ENCODE results near the gene EPB41.
"Not testable (repeated sequence)": the region's sequence is repeated elsewhere in the genome, so short reads cannot be mapped to it uniquely, and the experiment has no call there.

The EPB41 gene
- total RNA-seq, result 392 to 632 reads per million in 2 donors

DNA sequence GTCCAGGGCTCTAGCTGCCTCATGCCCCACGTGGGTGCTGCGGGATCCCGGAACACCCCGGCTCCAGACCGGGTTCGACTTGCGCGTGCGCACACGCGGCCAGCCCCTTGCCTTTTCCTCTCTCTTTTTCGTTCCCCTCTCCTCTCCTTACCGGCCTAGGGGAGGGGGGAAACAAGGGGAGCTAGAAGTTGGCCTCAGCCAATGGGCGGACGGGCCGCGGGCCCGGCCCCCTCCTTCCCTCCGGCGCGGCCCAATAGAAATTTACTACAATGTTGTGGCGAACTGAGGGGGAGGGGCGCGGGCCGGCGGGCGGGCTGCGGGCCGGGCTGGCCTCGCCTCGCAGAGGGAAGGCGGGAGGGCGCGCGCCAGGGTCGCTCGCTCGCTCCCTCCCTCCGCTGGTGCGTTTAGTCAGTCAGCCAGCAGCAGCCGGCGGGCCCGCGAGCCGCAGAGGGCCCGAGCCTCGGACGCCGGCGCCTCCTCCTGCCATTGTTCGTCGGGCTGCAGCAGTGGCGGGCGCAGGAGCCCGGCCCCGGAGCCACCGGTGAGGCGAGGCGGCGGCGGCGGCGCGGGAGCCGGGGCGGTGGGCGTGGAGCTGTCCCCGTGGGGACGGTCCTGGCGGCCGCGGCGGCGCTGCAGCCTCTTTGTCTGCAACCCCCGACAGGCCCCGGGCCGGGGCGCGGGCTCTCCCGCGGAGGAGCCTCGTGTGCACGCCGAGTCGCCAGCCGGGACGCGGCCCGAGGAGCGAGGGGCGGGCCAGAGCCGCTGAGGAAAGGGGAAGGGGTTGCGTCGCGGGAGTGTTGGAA lies at the start of gene EPB41:
EPB41 (plus strand) TSS at position 342 of the 803 bp plus-strand sequence. CDS start 72,869 bp downstream, outside the sequence.
- DNase-seq, result peak; percentile 87

DNA sequence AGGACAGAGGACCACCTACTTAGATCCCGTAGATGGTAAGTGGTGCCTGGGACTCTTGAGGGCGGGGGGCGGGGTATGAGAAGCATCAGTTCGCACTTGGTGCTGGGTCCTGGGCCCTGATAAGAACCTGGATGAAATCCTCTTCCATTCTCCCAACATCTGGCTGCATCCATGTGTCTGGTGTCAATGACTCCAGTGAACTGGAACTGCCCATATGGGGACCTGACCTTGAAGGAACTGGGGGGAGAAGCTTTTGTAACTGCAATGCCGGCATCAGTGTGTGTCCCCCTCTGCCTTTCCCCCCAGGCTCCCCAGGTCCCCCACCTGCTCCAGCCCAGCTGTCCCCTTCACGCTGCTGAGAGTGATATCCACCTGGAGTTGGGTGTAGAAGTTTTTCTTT lies 49.7 kb upstream of the EPB41 start:
- DNase-seq, result no peak

DNA sequence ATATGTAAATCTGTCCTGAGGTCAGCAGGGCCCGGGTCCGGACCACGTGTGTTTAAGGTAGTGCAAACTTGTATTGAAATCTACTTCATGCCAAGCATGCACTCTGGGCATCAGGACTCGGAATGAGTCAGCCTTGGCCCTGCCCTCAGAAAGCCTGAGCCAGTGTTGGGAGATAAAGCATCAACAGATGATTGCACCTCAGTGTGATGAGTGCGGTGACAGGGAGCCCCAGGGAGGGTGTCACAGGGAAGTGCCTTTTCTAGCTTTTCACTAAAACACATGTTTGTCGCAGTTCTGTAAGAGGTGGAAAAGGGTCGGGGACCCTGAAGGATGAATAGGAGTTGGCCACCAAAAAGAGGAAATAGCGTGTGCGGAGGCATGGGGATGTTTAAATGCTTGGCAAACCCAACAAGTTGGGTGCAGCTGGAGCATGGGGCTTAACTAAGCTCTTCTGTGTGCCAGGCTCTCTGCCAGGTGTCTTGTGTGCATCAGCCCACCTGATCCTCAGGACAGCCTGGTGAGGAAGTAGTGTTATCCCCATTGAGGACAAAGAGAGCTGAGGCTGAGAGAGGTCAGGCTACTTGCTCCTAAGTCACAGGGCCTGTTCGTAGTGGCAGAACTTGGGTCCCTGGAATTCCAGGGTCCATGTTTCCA lies 48.2 kb upstream of the EPB41 start:
- no peak for DNase-seq

- no peak for DNase-seq
Observed at GRCh38 chr1:28867850-28868249, 46.5 kb upstream of the EPB41 start.

DNA sequence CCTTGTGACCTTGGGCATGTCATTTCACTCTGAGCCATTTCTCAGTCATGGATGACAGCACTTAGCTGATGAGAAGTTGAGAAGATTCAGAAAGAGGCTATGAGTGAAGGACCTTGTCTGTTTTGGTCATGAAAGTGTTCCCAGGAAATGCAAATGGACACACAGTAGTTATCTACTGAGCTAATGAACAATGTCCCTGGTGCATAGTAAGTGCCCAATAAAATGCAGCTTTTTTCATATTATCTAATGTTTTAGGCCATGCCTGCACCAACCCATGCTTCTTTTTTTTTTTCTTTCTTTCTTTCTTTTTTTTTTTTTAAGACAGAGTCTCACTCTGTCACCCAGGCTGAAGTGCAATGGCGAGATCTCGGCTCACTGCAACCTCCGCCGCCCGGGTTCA lies 44.4 kb upstream of the EPB41 start:
- no peak for DNase-seq

DNA sequence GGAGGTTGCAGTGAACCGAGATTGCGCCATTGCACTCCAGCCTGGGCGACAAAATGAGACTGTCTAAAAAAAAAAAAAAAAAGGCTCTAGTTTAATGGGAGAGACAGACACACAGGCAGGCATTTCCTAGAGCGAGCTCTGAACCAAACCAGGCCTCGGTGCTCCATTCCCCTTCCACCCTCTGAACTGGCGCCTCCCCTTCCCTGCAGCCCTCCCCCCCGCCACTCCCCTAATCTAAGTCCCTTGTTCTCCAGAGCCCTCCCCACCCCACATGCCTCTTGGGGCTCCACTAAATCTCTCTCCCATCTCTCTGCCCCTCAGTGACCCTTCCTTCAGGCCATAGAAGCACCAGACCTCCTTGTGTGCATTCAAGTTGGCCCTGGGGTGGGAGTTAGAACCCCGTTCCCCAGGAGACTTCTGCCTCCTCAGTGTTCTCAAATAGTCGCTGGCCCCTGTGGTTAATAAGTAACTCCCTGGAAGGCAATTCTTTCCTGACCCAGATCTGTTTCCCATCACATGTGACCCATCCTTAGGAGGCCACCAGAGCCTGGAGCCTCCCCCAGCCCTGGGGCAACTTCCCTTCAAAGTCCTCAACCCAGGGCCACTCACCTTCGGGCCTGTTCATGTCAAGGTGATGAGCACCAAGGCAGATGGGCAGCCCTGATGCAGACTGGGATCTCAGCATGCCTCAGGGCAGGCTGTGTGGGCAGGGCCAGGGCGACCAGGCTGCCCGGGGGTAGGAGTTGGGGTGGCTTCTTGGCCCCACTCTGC lies 42.6 kb upstream of the EPB41 start:
- no peak for DNase-seq

DNA sequence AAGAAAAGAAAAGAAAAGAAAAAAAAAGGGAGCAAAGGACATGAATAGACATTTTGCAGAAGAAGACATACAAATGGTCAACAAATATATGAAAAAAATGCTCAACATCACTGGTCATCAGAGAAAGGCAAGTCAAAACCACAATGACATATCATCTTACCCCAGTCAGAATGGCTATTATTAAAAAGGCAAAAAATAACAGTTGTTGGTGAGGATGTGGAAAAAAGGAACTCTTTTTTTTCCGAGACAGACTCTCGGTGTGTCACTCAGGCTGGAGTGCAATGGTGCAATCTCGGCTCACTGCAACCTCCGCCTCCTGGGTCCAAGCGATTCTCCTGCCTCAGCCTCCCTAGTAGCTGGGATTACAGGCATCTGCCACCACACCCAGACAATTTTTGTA lies 39.2 kb upstream of the EPB41 start:
- not testable (repeated sequence) for DNase-seq

- DNase-seq, result peak; percentile 75
Observed at GRCh38 chr1:28877132-28877781, 37.1 kb upstream of the EPB41 start.

GRCh38 chr1:28878796-28879195 lies 35.6 kb upstream of the EPB41 start:
- no peak for DNase-seq

GRCh38 chr1:28882009-28882628 lies 32.2 kb upstream of the EPB41 start:
- DNase-seq, result peak; percentile 77

DNA sequence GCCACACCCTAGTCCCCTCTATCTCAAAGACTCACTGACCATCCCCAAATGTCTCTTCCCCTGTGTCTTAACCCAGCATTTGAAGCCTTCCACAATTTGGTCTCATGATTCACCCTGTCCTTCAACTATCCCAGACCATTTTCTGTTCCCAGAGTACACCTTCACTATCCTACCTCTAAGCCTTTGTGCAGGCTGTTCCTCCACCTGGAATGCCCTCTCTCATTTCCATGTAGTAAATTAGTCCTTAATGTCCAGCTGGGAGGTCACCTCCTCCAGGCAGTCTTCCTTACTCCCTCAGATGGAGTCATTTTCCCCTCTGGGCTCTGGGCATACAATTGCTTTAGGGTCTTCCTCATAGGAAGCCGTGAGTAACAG lies 31.1 kb upstream of the EPB41 start:
- DNase-seq, result no peak

- DNase-seq, result no peak
Observed at GRCh38 chr1:28885472-28885877, 28.9 kb upstream of the EPB41 start.

DNA sequence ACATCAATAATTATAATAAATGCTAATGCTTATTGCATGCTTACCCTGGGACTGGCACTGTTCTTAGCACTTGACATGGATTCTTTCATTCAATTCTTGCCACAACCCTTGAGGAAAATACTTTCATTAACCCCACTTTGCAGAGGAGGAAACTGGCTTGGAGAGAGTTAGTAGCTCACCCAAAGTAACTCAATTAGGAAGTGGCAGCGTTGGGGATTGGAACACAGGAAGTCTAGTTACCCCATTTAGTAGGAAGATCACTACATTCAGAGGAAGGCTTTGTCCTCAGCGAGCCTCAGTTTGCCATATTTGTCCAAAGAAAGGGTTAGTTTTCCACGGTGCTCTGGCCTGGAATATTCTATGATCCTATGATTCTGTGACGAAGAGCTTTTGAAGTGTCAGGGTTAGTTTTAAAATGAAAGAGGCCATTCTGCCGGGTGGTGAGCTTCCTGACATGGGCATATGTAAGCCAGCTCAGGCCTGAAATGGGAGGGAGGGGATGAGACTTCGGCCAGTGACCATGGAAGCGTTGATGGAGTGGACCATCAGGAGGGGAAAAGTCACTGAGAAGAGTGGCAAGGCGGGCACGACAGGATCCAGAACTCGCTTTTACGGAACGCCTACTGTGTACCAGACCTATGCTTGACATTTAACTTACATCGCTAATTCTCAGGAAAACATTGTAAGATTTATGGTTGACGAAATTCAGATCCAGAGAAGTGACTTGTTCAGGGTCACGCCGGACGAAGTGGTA lies 28.2 kb upstream of the EPB41 start:
- no peak for DNase-seq

DNA sequence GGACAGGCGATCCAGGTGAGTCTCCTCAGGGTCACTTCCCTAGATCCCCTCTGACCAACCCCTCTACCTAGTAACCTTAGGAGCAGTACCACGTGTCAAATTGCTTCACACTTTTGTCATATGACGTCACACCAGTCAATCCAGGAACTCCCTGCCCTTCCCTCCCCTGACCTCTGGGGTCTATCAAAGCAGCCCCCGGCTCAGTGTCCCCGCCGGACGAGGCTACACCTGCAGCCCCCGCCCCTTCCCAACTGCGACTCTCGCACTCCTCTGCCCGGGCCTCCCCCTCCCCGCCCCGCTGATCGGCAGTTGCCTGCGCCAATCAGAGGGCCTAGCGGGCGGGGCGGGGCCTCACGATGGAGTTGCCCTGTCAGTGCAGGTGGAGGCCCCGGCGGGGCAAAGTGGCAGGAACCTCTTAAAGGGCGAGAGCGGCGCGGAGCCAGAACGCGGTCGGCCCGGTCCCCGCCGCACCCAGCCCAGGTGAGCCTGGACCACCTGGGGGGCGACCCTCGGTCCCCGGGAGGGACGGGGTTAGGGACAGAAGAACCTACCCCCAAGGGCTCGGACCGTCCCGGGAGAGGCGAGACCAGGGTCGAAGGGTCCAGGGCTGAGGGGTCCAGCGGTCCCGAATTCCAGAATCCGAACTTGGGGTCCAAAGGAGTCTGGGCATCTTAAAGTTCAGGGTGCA lies 27.5 kb upstream of the EPB41 start:
- DNase-seq, result peak; percentile 91

DNA sequence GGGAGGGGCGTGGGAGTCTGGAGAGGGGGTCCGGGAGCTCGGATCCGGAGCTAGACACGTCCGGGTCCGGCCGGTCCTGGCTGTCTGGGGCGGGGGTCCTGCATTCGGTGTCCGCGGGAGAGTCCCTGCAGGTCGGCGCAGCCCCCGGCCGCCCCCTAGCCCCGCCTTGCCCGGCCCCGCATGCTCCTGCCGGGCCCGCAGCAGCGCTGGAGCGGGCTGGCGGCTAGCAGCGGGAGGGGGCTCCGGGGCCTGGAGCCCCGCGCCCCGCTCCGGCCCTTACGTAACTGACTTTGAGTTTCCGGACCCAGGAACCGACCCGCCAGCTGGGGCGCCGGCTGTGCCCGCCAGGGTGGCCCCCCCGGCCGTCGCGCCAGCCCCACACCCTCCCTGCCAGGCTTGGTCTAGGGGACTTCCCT lies 26.9 kb upstream of the EPB41 start:
- peak; percentile 67 for DNase-seq

DNA sequence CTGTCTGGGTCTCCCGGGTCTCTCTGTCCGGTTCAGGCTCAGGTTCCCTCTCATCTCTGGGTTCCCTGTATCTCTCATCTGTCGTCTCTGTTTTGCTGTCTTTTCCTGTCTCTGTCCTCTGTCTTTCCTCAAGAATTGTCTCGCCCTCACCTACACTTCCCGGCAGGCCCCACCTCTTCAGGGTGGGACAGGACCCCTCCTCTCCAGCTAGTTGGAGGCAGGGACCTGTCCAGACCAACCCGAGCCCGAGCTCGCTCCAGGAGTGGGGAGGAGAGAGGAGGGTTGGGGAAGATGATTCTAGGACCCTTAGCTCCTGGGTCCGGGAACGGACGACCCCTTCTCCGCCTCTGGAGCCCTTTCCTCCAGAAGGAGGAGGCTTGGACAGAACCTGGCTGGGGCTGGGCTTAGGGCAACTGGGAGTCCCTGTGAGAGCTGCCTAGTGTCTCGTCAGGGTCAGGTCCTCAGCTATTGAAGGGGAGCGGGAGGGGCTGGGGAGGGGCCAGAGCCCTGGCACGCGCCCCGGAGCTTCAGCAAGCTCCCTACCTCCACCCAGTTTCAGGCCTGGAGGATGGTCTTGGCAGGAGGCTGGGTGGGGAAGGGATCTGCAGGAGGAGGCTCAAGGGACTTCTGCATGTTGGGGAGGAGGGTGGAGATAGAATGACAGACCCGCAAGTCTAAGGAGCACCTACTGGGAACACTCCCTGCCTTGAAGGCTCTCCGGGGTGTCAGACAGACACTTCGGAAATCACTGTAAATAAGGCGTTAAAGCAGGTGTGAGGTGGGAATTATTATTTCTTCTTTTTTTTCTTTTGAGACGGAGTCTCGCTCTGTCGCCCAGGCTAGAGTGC lies 26.3 kb upstream of the EPB41 start:
- DNase-seq, result no peak

DNA sequence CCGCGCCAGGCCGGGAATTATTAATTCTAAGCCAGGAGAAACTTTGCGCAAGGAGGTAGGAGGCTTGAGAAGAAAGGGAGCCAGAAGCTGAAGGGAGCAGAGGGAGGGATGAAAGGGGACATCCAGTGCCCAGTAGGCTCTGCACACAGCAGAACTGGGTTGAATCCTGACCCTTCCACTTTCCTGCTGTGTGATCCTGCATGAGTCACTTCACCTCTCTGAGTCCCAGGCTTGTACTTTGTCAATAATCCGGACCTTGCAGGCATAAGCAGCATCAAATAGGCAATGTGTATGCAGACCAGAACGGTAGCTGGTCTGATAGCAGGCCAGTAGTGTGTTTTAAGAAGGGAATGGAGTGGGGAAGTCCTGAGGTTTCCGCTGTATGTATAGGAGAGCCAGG lies 25.5 kb upstream of the EPB41 start:
- DNase-seq, result no peak

GRCh38 chr1:28889357-28889756 lies 25.0 kb upstream of the EPB41 start:
- no peak for DNase-seq

GRCh38 chr1:28890435-28890834 lies 23.9 kb upstream of the EPB41 start:
- no peak for DNase-seq

DNA sequence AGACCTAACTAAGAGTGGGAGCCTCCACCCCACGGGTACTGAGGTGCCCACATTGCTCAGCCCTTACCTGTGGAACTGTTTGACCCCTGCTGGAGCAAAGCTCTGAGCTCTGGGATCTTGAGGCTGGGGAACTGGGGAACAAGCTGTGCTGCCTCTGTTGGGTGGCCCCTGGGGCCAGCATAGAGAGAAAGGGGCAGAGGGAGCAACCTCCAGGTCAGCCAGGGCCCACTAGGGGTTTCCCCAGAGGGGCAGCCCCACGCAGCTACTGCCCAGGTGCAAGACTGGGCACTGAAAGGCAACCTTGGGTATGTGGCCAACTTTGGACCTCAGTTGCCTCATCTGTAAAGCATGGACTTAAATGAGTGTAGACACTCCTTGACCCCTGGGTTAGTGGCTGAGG lies 23.5 kb upstream of the EPB41 start:
- no peak for DNase-seq

All from T-helper 9 cell (primary cell).